DMS53 treated with DMSO at 0.1 percent for 48 hours (cell line): ENCODE data around the gene MTA3.

Experiments used
- DNase-seq: peaks from one replicate; lab custom pipeline; 2025; ENCODE audit not compliant: unreplicated experiment; lab: John Stamatoyannopoulos, UW

Gene MTA3

GRCh38 chr2:42658306-42658705 is 89.9 kb downstream of the MTA3 start:
- DNase-seq, result no peak

- no peak for DNase-seq
Measured at GRCh38 chr2:42659609-42660008, 91.2 kb downstream of the MTA3 start.

GRCh38 chr2:42663106-42663780 is 94.8 kb downstream of the MTA3 start:
- DNase-seq, result peak; percentile 61

- DNase-seq, result no peak
Measured at GRCh38 chr2:42663828-42664227, 95.4 kb downstream of the MTA3 start.

GRCh38 chr2:42673989-42674579 is 105.7 kb downstream of the MTA3 start:
- no peak for DNase-seq

GRCh38 chr2:42675815-42676214 is 107.4 kb downstream of the MTA3 start:
- DNase-seq, result peak; percentile 27

GRCh38 chr2:42685303-42685702 is 116.9 kb downstream of the MTA3 start:
- no peak for DNase-seq

- no peak for DNase-seq
Measured at GRCh38 chr2:42693013-42693615, 124.7 kb downstream of the MTA3 start.

- no peak for DNase-seq
Measured at GRCh38 chr2:42693688-42694479, 125.5 kb downstream of the MTA3 start.

- no peak for DNase-seq
Measured at GRCh38 chr2:42696987-42697386, 128.6 kb downstream of the MTA3 start.

GRCh38 chr2:42698940-42699339 is 130.5 kb downstream of the MTA3 start:
- no peak for DNase-seq

GRCh38 chr2:42706836-42707235 is 138.4 kb downstream of the MTA3 start:
- no peak for DNase-seq

- DNase-seq, result no peak
Measured at GRCh38 chr2:42708179-42708578, 139.7 kb downstream of the MTA3 start.

- no peak for DNase-seq
Measured at GRCh38 chr2:42711896-42712295, 143.5 kb downstream of the MTA3 start.

- no peak for DNase-seq
Measured at GRCh38 chr2:42712934-42713333, 144.5 kb downstream of the MTA3 start.

- DNase-seq, result no peak
Measured at GRCh38 chr2:42713920-42714319, 145.5 kb downstream of the MTA3 start.

- DNase-seq, result no peak
Measured at GRCh38 chr2:42714686-42715085, 146.3 kb downstream of the MTA3 start.

GRCh38 chr2:42721898-42722297 is 153.5 kb downstream of the MTA3 start:
- no peak for DNase-seq

GRCh38 chr2:42722320-42723190 is 154.1 kb downstream of the MTA3 start:
- no peak for DNase-seq

- DNase-seq, result no peak
Measured at GRCh38 chr2:42723465-42723864, 155.0 kb downstream of the MTA3 start.

- no peak for DNase-seq
Measured at GRCh38 chr2:42724886-42725285, 156.5 kb downstream of the MTA3 start.
